Measurements from ENCODE around the gene C21orf58.

Gene C21orf58

GRCh38 chr21:46345861-46346260 is 22.2 kb upstream of the C21orf58 start:
- TF ChIP-seq CTCF (IDR thresholded peaks at IDR 0.05) = no peak

- no peak for TF ChIP-seq CTCF (IDR thresholded peaks at IDR 0.05)
These were observed 20.7 kb upstream of the C21orf58 start for GRCh38 chr21:46344219-46344915.

- no peak for TF ChIP-seq CTCF (IDR thresholded peaks at IDR 0.05)
These were observed 17.3 kb upstream of the C21orf58 start for GRCh38 chr21:46340998-46341397.

- TF ChIP-seq CTCF (IDR thresholded peaks at IDR 0.05) = no peak
These were observed 12.9 kb upstream of the C21orf58 start for GRCh38 chr21:46336603-46337002.

GRCh38 chr21:46334351-46335140 is 10.9 kb upstream of the C21orf58 start:
- TF ChIP-seq CTCF (IDR thresholded peaks at IDR 0.05) = no peak

GRCh38 chr21:46329796-46330195 is 6.1 kb upstream of the C21orf58 start:
- no peak for TF ChIP-seq CTCF (IDR thresholded peaks at IDR 0.05)

- TF ChIP-seq CTCF (IDR thresholded peaks at IDR 0.05) = no peak
These were observed 4.5 kb upstream of the C21orf58 start for GRCh38 chr21:46328151-46328550.

Data from LNCAP (cell line).